Neuron (in vitro differentiated cells): ENCODE measurements around the gene TWSG1.
"Not testable (repeated sequence)": the region's sequence is repeated elsewhere in the genome, so short reads cannot be mapped to it uniquely, and the experiment has no call there.

Experiments
- H2AFZ ChIP-seq: one replicate; pipeline ENCODE4 v1.6.1; 2013; ENCODE audit warnings: low read depth, mild to moderate bottlenecking, inconsistent platforms, low read length, moderate library complexity
- H3K27me3 ChIP-seq: one replicate; pipeline ENCODE4 v1.6.1; 2013; ENCODE audit warnings: low read length; ENCODE audit not compliant: insufficient read depth
- H3K36me3 ChIP-seq: one replicate; pipeline ENCODE4 v1.6.1; 2013; ENCODE audit warnings: low read length; ENCODE audit not compliant: insufficient read depth
- H3K4me1 ChIP-seq: one replicate; pipeline ENCODE4 v1.6.1; 2013; ENCODE audit warnings: low read length; ENCODE audit not compliant: insufficient read depth
- H3K4me3 ChIP-seq: 2 replicates; pipeline ENCODE4 v1.5.1; 2013; ENCODE audit warnings: mild to moderate bottlenecking, low read length, moderate library complexity
- H3K9me3 ChIP-seq: one replicate; pipeline ENCODE4 v1.6.1; 2013; ENCODE audit warnings: low read length

The TWSG1 gene

GRCh38 chr18:9380101-9380500, 45.5 kb downstream of the TWSG1 start:
- Histone ChIP-seq H3K4me1 (no peaks in the 10 kb centered on the region), H3K4me3 (no peak overlapping the region), H2AFZ (no peak overlapping the region), H3K27me3 (no peaks in the 10 kb centered on the region), H3K36me3 (peaks cover 7% of the 10 kb centered on the region), H3K9me3 (peaks cover 2% of the 10 kb centered on the region)

GRCh38 chr18:9380621-9381395, 46.2 kb downstream of the TWSG1 start:
- H3K27me3 ChIP-seq = no peaks in the 10 kb centered on the region
- H3K36me3 ChIP-seq = peaks cover 3% of the 10 kb centered on the region
- no peaks in the 10 kb centered on the region for H3K4me1 ChIP-seq
- peaks cover 2% of the 10 kb centered on the region for H3K9me3 ChIP-seq
- no peak overlapping the region for H3K4me3 ChIP-seq
- H2AFZ ChIP-seq = no peak overlapping the region

GRCh38 chr18:9386879-9387278, 52.3 kb downstream of the TWSG1 start:
- no peak overlapping the region for H2AFZ ChIP-seq
- no peaks in the 10 kb centered on the region for H3K4me1 ChIP-seq
- H3K4me3 ChIP-seq = no peak overlapping the region
- H3K36me3 ChIP-seq = peaks cover 13% of the 10 kb centered on the region
- H3K27me3 ChIP-seq = no peaks in the 10 kb centered on the region
- H3K9me3 ChIP-seq = peaks cover 16% of the 10 kb centered on the region

- H3K27me3 ChIP-seq = no peaks in the 10 kb centered on the region
- peaks cover 24% of the 10 kb centered on the region for H3K9me3 ChIP-seq
- H3K4me1 ChIP-seq = no peaks in the 10 kb centered on the region
- no peak overlapping the region for H2AFZ ChIP-seq
- H3K36me3 ChIP-seq = peaks cover 16% of the 10 kb centered on the region
- H3K4me3 ChIP-seq = no peak overlapping the region
These were observed 53.3 kb downstream of the TWSG1 start for GRCh38 chr18:9387891-9388290.

GRCh38 chr18:9389706-9390105, 55.1 kb downstream of the TWSG1 start:
- Histone ChIP-seq H3K9me3 (peaks cover 27% of the 10 kb centered on the region), H3K4me1 (no peaks in the 10 kb centered on the region), H2AFZ (no peak overlapping the region), H3K27me3 (no peaks in the 10 kb centered on the region), H3K36me3 (peaks cover 24% of the 10 kb centered on the region), H3K4me3 (no peak overlapping the region)

GRCh38 chr18:9392726-9393125, 58.2 kb downstream of the TWSG1 start:
- H3K4me3 ChIP-seq = no peak overlapping the region
- H3K4me1 ChIP-seq = no peaks in the 10 kb centered on the region
- H3K9me3 ChIP-seq = peaks cover 27% of the 10 kb centered on the region
- peaks cover 38% of the 10 kb centered on the region for H3K36me3 ChIP-seq
- no peaks in the 10 kb centered on the region for H3K27me3 ChIP-seq
- H2AFZ ChIP-seq = no peak overlapping the region

GRCh38 chr18:9394046-9394445, 59.5 kb downstream of the TWSG1 start:
- Histone ChIP-seq H3K4me1 (no peaks in the 10 kb centered on the region), H3K4me3 (no peak overlapping the region), H2AFZ (no peak overlapping the region), H3K36me3 (peaks cover 38% of the 10 kb centered on the region), H3K27me3 (no peaks in the 10 kb centered on the region), H3K9me3 (peaks cover 27% of the 10 kb centered on the region)

GRCh38 chr18:9400197-9400596, 65.6 kb downstream of the TWSG1 start:
- no peak overlapping the region for H3K4me3 ChIP-seq
- no peak overlapping the region for H2AFZ ChIP-seq
- no peaks in the 10 kb centered on the region for H3K4me1 ChIP-seq
- H3K36me3 ChIP-seq = peaks cover 21% of the 10 kb centered on the region
- no peaks in the 10 kb centered on the region for H3K27me3 ChIP-seq
- H3K9me3 ChIP-seq = peaks cover 3% of the 10 kb centered on the region

GRCh38 chr18:9401176-9401575, 66.6 kb downstream of the TWSG1 start:
- Histone ChIP-seq H3K27me3 (no peaks in the 10 kb centered on the region), H3K4me3 (no peak overlapping the region), H3K36me3 (peaks cover 17% of the 10 kb centered on the region), H3K9me3 (peaks cover 3% of the 10 kb centered on the region), H2AFZ (no peak overlapping the region), H3K4me1 (no peaks in the 10 kb centered on the region)

GRCh38 chr18:9402358-9403007, 67.9 kb downstream of the TWSG1 start:
- not testable (repeated sequence) for H3K4me1 ChIP-seq, H3K4me3 ChIP-seq, H3K27me3 ChIP-seq, H3K9me3 ChIP-seq, H2AFZ ChIP-seq
- H3K36me3 ChIP-seq = peaks cover 11% of the 10 kb centered on the region

- Histone ChIP-seq H3K4me3 (no peak overlapping the region), H2AFZ (no peak overlapping the region), H3K4me1 (no peaks in the 10 kb centered on the region), H3K27me3 (no peaks in the 10 kb centered on the region), H3K36me3 (peaks cover 11% of the 10 kb centered on the region), H3K9me3 (peaks cover 3% of the 10 kb centered on the region)
These were observed 69.4 kb downstream of the TWSG1 start for GRCh38 chr18:9403795-9404564.

GRCh38 chr18:9404565-9405060, 70.0 kb downstream of the TWSG1 start:
- no peaks in the 10 kb centered on the region for H3K4me1 ChIP-seq
- H3K27me3 ChIP-seq = no peaks in the 10 kb centered on the region
- peaks cover 9% of the 10 kb centered on the region for H3K36me3 ChIP-seq
- no peak overlapping the region for H2AFZ ChIP-seq
- peaks cover 3% of the 10 kb centered on the region for H3K9me3 ChIP-seq
- H3K4me3 ChIP-seq = no peak overlapping the region

GRCh38 chr18:9405130-9405529, 70.6 kb downstream of the TWSG1 start:
- no peak overlapping the region for H2AFZ ChIP-seq
- no peak overlapping the region for H3K4me3 ChIP-seq
- no peaks in the 10 kb centered on the region for H3K27me3 ChIP-seq
- H3K36me3 ChIP-seq = peaks cover 7% of the 10 kb centered on the region
- peaks cover 3% of the 10 kb centered on the region for H3K9me3 ChIP-seq
- no peaks in the 10 kb centered on the region for H3K4me1 ChIP-seq
